GM21447 (cell line): ENCODE results near the gene DCP1B.
"Not testable (repeated sequence)": the region's sequence is repeated elsewhere in the genome, so short reads cannot be mapped to it uniquely, and the experiment has no call there.

Experiments used
- ATAC-seq: cut with Tn5 transposase; IDR thresholded peaks from one replicate; pipeline ENCODE4 v1.9.1; 2021; ENCODE audit not compliant: unreplicated experiment

The DCP1B gene

GRCh38 chr12:1977109-1977508, 27.1 kb downstream of the DCP1B start:
- no peak for ATAC-seq

- ATAC-seq = no peak
These were observed 29.4 kb downstream of the DCP1B start for GRCh38 chr12:1974812-1975211.

GRCh38 chr12:1972856-1973317, 31.4 kb downstream of the DCP1B start:
- no peak for ATAC-seq

- no peak for ATAC-seq
These were observed 32.0 kb downstream of the DCP1B start for GRCh38 chr12:1972260-1972659.

GRCh38 chr12:1970331-1970900, 33.8 kb downstream of the DCP1B start:
- no peak for ATAC-seq

- no peak for ATAC-seq
These were observed 37.6 kb downstream of the DCP1B start for GRCh38 chr12:1966561-1967226.

- ATAC-seq = no peak
These were observed 38.3 kb downstream of the DCP1B start for GRCh38 chr12:1965916-1966315.

- no peak for ATAC-seq
These were observed 41.9 kb downstream of the DCP1B start for GRCh38 chr12:1962051-1963020.

GRCh38 chr12:1956716-1957115, 47.5 kb downstream of the DCP1B start:
- ATAC-seq = no peak

GRCh38 chr12:1949771-1950470, 54.3 kb downstream of the DCP1B start:
- ATAC-seq = no peak

- no peak for ATAC-seq
These were observed 55.4 kb downstream of the DCP1B start for GRCh38 chr12:1948883-1949282.

- no peak for ATAC-seq
These were observed 57.2 kb downstream of the DCP1B start for GRCh38 chr12:1947081-1947480.

GRCh38 chr12:1946296-1946695, 58.0 kb downstream of the DCP1B start:
- ATAC-seq = no peak

- ATAC-seq = not testable (repeated sequence)
These were observed 58.8 kb downstream of the DCP1B start for GRCh38 chr12:1945502-1945901.

- no peak for ATAC-seq
These were observed 64.3 kb downstream of the DCP1B start for GRCh38 chr12:1939801-1940607.

GRCh38 chr12:1939331-1939730, 64.9 kb downstream of the DCP1B start:
- no peak for ATAC-seq

GRCh38 chr12:1937481-1938224, 66.6 kb downstream of the DCP1B start:
- ATAC-seq = no peak

GRCh38 chr12:1936406-1937320, 67.6 kb downstream of the DCP1B start:
- no peak for ATAC-seq
